DOHH2 (cell line): ENCODE data around the gene COMMD10.

ENCODE experiments used
- EZH2phosphoT487 ChIP-seq: fragments of 200-600 bp; sonication (generic); IDR thresholded peaks from 2 replicates; pipeline ENCODE4 v1.6.1; 2017; ENCODE audit warnings: borderline replicate concordance, mild to moderate bottlenecking, antibody characterized with exemption, low read length, moderate library complexity, mixed read lengths
- TF ChIP-seq, protein P1 (sequence below): fragments of 200-600 bp; sonication (generic); IDR thresholded peaks from one replicate; pipeline ENCODE4 v1.5.1; 2014; ENCODE audit warnings: antibody characterized with exemption, mild to moderate bottlenecking, low read depth, low read length; ENCODE audit not compliant: poor library complexity, severe bottlenecking

DNA sequence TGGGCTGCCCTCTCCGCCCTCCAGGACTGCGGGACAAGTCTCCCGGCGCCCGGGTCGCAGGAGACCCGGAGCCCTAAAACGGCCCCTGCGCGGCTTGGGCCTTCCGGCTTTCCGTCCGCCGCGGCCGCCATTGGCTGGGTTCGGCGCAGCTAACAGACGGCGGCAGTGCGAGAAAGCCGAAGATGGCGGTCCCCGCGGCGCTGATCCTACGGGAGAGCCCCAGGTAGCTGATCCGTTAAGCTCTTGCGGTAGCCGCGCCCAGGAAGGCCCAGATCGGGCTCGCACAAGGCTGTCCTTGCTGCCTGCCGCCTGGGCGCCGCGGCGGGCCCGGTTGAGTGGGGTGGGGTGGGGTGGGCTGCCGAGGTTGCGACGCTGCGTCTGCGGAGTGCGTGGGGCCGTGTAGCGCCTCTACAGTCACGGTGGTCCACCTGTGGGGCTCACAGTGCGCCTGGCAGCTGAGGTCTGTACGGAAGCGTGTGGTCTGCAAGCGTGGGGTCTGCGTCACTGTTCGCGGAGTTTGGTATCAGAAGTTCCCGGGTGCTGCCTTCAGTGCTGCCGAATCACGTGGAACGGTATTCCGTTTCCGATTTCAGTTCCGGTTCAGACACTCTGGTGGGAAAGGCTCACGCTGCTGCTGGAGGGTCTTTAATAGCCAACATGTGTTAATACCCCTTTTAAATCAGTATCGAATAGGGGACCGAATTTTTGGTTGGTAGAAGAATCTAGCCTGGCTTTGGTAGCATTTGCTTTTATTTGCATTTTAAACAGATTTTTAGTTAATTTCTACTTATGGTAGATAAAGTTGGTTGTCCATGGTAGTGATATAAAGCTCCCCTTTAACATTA lies at the start of gene COMMD10:
- TF ChIP-seq, protein P1, sequence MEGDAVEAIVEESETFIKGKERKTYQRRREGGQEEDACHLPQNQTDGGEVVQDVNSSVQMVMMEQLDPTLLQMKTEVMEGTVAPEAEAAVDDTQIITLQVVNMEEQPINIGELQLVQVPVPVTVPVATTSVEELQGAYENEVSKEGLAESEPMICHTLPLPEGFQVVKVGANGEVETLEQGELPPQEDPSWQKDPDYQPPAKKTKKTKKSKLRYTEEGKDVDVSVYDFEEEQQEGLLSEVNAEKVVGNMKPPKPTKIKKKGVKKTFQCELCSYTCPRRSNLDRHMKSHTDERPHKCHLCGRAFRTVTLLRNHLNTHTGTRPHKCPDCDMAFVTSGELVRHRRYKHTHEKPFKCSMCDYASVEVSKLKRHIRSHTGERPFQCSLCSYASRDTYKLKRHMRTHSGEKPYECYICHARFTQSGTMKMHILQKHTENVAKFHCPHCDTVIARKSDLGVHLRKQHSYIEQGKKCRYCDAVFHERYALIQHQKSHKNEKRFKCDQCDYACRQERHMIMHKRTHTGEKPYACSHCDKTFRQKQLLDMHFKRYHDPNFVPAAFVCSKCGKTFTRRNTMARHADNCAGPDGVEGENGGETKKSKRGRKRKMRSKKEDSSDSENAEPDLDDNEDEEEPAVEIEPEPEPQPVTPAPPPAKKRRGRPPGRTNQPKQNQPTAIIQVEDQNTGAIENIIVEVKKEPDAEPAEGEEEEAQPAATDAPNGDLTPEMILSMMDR: no peak
- TF ChIP-seq EZH2phosphoT487: no peak
